ENCODE results near the gene BEX4.
A peak's percentile ranks its signal among the peaks of the same experiment; 100 is the strongest.
"Not testable (repeated sequence)": the region's sequence is repeated elsewhere in the genome, so short reads cannot be mapped to it uniquely, and the experiment has no call there.

Gene BEX4

GRCh38 chrX:103214870-103215424 is at the start of gene BEX4:
Gene BEX4, plus strand, starts transcription at chrX:103215108. Its CDS starts 1,046 bp downstream, at chrX:103216154.
- DNase-seq (ENCODE audit: low read depth): peak; percentile 66
- TF ChIP-seq CTCF (IDR thresholded peaks at IDR 0.05; ENCODE audit: insufficient read depth, low read depth, low read length, missing control alignments): no peak
- peak within 1 kb of the TSS; percentile 53 for H3K4me3 ChIP-seq (ENCODE audit: low read length)

GRCh38 chrX:103170216-103170615 is 44.7 kb upstream of the BEX4 start:
- TF ChIP-seq CTCF (IDR thresholded peaks at IDR 0.05; ENCODE audit: insufficient read depth, low read depth, low read length, missing control alignments): no peak
- DNase-seq (ENCODE audit: low read depth): peak; percentile 43
- no peak overlapping the region for H3K4me3 ChIP-seq (ENCODE audit: low read length)

GRCh38 chrX:103171353-103171752 is 43.6 kb upstream of the BEX4 start:
- DNase-seq (ENCODE audit: low read depth): no peak
- no peak overlapping the region for H3K4me3 ChIP-seq (ENCODE audit: low read length)
- TF ChIP-seq CTCF (IDR thresholded peaks at IDR 0.05; ENCODE audit: insufficient read depth, low read depth, low read length, missing control alignments): no peak

- DNase-seq (ENCODE audit: low read depth): not testable (repeated sequence)
Observed at GRCh38 chrX:103175256-103175655, 39.7 kb upstream of the BEX4 start.

GRCh38 chrX:103175944-103176753 is 38.8 kb upstream of the BEX4 start:
- TF ChIP-seq CTCF (IDR thresholded peaks at IDR 0.05; ENCODE audit: insufficient read depth, low read depth, low read length, missing control alignments): peak; percentile 75
- H3K4me3 ChIP-seq (ENCODE audit: low read length): no peak overlapping the region
- peak; percentile 48 for DNase-seq (ENCODE audit: low read depth)

More at GRCh38 chrX:103175256-103175655, 39.7 kb upstream of the BEX4 start:
- not testable (repeated sequence) for H3K4me3 ChIP-seq (ENCODE audit: low read length)

GRCh38 chrX:103177556-103177955 is 37.4 kb upstream of the BEX4 start:
- no peak overlapping the region for H3K4me3 ChIP-seq (ENCODE audit: low read length)
- no peak for DNase-seq (ENCODE audit: low read depth)
- TF ChIP-seq CTCF (IDR thresholded peaks at IDR 0.05; ENCODE audit: insufficient read depth, low read depth, low read length, missing control alignments): no peak

GRCh38 chrX:103183912-103184311 is 31.0 kb upstream of the BEX4 start:
- no peak overlapping the region for H3K4me3 ChIP-seq (ENCODE audit: low read length)
- no peak for TF ChIP-seq CTCF (IDR thresholded peaks at IDR 0.05; ENCODE audit: insufficient read depth, low read depth, low read length, missing control alignments)
- no peak for DNase-seq (ENCODE audit: low read depth)
